GM19372 (cell line): ENCODE results near the gene TNS1.

ENCODE experiments used
- ATAC-seq: cut with Tn5 transposase; IDR thresholded peaks from one replicate; pipeline ENCODE4 v1.9.1; 2021; ENCODE audit warnings: mild to moderate bottlenecking, low read depth, moderate library complexity; ENCODE audit not compliant: unreplicated experiment

The TNS1 gene

GRCh38 chr2:217935235-217935879, 67.4 kb downstream of the TNS1 start:
- no peak for ATAC-seq

DNA sequence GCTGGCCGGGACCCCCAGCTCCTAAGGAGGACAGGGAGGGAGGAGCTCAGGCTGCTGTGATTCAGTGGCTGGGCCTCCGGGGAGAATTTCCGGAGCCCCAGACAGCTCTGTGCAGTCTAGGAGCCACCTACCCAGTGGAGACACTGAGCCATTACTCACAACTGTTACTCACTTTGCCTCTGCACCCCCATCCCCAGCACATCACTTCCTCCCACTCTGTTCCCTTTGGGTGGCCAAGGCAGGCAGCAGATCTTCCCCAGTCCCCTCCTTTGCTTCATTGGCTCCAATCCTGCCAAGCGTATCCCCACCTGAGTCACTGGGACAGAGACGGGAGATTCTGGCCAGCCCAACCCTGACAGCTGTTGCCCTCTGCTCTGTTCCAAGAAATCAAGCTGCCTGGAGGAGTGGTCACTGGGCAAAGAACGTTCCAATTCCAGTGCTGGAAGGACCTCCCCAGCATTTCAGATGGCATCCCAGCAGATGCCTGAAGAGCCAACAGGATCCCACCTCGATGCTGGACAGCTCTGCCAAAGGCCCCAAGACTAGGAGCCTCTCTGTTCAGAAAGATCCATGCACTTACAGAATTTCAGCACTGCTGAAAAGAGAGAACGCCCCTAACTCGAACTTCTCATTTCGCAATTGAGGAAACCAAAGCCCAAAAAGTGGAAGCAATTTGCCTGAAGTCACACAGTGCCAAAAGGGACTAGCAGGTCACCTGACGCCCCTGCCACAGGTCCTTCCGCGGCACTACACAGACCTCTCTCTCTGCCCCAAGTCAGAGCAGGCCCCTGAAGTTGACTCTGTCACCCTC, 68.3 kb downstream of the TNS1 start:
- ATAC-seq = no peak

GRCh38 chr2:217933617-217933993, 69.2 kb downstream of the TNS1 start:
- no peak for ATAC-seq

DNA sequence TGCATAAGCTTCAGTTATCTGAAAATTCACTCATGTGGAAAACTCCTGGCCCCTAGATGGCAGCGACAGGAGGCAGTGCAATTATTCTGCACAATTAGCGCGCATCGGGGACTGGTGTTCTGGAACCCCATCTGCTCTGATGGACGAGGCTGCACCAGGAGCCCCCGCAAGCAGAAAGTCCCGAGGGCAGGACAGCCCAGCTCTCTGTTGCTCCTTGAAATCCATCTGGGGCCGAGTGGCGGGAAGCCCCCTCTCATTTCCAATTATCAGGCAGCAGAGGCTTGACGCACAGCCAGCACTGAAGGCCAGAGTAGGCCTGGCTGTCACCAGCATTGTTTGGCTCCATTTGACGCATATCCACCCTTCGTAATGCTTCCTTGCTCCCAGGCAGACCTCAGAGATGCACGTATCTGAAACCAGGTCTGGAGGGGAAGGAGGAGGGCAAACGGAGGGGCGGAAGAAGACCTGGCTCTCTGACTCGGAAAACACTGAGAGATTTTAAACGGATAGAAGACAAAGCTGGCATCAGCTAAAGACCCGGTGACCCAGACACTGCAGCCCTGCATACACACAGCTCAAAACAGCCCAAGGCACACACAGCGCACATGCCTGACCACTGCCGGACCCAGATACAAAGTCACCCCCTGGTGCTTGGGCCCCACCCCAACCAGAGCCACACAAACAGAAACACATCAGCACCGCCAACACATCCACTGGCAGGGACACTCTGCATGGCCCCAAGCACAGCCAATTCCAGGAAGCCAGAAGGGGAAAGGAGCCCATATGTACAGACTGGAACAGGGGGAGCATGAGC, 69.8 kb downstream of the TNS1 start:
- ATAC-seq = no peak

- no peak for ATAC-seq
Measured at GRCh38 chr2:217931846-217932560, 70.8 kb downstream of the TNS1 start.

GRCh38 chr2:217930761-217931563, 71.8 kb downstream of the TNS1 start:
- no peak for ATAC-seq

DNA sequence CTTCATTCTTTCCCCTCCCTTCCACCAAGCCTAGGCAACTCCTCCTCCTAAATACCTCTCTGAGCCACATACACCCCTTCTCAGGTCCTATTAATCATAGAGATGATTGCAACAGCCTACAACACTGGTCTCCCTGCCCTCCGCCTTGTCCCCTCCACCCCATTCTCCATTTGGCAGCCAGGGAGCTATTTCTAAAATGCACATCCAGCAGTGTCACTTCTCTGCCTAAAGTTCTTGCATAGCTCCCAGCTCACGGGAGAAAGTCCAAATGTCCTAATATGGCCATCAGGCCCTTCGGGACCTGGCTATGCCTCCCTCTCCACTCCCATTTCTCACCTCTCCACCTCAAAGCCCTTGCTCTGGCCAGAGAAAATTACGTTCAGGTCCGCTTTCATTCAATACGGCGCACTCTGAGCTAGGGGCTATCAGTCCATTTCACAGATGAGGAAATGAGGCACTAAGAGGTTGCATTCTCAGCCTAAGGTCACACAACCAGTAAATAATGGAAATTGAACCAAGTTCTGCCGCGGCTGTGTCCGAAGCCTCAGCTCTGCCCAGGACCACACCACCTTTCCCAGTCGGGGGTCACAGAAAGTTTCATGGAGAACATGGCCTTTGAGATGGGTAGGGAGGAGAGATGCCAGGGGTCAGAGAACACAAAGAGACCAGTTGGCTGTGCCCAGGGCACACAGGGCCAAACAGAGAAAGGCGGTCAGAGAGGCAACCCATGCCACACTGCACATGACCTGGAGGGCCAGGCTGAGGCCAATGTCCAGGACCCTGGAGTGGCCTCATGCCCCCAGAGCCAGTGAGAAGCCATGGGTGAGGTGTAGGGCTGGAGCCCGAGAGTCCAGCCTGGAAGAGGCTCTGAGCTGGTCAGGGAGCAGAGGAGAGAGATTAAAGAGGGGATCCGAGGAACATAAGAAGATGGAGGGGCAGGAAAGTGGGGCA, 72.8 kb downstream of the TNS1 start:
- ATAC-seq = no peak

GRCh38 chr2:217929272-217929671, 73.5 kb downstream of the TNS1 start:
- no peak for ATAC-seq

DNA sequence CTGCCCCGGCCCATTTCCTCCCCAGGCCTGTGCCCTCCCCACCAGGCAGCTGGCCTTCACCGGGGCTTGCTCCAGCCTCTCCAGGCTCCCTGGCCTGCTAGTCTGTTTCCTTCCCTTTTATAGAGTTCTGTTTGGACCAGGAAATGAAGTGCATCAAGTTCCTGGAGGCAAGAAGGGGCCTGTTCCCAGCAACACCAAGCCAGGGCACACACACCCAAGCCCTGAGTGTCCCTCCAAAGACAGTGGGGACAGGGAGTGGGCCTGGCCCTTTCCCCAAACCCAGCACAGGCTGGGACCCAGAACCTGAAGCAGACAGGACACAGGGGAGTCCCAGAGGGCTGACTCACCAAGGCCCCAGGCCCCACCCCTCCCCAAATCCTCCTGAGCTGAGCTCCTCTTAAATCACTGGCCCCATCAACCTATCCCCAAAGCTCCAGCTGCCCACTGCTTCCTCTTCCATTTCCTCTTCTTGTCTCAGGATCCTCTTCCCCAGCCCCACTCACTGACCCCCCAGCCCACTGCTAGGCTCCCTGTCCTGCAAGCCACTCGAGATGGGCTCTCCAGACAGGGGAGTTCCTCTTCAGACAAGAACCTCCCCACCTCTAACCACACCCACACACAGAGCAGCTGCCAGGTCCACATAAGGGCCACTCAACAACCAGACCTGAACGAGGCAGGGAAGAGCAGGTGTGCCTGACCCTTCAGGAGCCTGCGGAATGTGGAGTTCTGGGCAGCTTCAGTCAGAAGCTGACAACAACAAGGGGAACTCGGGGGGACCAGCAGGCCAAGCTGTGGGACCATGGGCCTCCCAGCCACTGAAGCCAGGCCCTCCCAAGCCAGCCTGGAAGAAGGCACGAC, 74.2 kb downstream of the TNS1 start:
- no peak for ATAC-seq

- no peak for ATAC-seq
Measured at GRCh38 chr2:217927601-217928323, 75.0 kb downstream of the TNS1 start.

DNA sequence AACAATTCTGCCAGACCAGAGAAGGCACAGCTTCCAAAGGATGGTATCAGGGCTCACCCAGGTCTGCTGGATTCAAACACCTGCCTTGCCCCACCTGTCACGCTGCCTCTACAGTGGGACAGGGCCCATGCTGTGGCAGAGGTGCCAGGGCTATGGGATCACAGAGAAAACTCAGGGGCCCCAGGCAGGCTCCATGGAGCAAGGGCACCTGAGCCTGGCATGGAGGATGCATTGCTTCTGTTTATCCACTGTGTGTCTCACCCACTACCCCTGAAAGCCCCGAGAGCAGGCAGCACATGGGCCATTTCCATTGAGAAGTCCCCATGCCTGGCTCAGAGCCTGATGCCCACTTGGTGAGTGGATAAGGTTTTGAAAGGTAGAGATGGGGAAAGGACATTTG, 76.0 kb downstream of the TNS1 start:
- ATAC-seq = no peak

- no peak for ATAC-seq
Measured at GRCh38 chr2:217924346-217924901, 78.4 kb downstream of the TNS1 start.

DNA sequence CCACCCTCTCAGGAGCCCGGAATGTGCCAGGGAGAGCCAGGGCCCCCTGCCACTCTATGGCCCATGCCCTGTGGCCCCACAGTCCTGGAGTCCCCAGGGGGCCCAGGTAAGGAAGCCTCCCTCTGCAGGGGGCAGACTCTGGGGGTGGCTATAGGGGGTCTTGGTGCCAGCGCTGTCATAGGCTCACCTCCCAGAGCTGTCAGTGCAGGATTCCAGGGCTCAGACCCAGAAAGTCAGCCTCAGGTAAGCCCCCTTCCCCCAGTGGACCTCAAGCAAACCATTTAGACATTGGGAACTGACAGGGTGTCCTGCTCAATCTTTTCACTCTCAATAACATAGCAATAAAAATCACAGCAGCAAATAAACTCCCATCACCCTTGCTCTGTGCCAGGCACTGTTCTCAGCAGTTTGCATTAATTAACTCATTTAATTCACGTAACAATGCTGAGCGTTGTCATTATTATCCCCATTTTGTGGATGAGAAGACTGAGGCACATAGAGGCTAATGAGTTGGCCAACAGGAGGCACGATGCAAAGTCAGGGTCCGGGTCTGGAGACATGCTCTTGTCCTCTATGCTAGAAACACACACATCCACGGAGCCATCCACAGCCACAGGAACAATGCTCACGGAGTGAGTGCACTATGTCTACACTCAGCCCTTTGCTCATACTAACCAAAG, 79.6 kb downstream of the TNS1 start:
- no peak for ATAC-seq

- no peak for ATAC-seq
Measured at GRCh38 chr2:217922101-217923006, 80.4 kb downstream of the TNS1 start.

GRCh38 chr2:217920879-217921603, 81.8 kb downstream of the TNS1 start:
- ATAC-seq = no peak
